ENCODE measurements around the gene PSMB5. TPM values are rescaled to one million over a fixed set of nuclear protein-coding genes. Genes with fewer than 3 reads are reported as not detected.

PSMB5 gene
- total and polyA plus RNA-seq, 9 of the 15 experiments (the other 6 are each of a cell fraction or from before 2014, with no cell fraction given): 198 to 1,870 (median 269) TPM

DNA sequence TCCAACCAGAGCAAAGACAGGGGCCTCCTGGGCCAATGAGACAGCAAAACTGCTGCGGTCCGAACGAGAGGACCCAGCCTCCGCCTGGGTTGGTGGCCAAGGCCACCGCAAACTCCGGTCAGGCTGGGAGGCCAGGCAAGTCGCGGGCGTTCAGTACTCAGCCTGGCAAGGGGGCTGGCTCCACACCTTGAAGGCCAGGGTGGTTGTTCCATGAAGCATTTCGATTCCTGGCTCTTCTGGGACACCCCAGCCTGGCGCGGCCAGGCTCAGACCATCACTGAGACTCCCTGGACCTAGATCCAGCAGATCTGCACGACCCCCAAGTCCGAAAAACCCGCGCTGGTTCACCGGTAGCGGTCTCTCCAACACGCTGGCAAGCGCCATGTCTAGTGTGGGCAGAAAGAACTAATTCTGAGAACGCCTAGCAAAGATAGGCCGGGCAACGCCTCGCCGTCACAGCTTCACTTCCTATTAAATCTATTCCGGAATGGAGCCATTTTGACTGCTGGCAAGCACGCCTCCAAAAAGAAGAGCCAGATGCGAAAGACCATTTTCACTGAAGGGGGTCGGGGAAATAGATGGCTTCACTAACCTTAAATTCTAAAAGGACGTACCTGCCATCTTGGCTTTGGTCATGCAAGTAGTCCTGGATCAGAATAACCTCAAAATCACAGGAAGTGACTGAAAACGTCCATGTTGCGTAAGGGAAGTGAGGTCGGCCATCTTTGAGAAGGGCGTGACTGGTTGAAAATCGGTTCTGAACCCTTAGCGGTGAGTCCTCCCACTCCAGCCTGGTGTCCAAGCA lies at the start of gene PSMB5 (continued):
- TF ChIP-seq, protein P1, sequence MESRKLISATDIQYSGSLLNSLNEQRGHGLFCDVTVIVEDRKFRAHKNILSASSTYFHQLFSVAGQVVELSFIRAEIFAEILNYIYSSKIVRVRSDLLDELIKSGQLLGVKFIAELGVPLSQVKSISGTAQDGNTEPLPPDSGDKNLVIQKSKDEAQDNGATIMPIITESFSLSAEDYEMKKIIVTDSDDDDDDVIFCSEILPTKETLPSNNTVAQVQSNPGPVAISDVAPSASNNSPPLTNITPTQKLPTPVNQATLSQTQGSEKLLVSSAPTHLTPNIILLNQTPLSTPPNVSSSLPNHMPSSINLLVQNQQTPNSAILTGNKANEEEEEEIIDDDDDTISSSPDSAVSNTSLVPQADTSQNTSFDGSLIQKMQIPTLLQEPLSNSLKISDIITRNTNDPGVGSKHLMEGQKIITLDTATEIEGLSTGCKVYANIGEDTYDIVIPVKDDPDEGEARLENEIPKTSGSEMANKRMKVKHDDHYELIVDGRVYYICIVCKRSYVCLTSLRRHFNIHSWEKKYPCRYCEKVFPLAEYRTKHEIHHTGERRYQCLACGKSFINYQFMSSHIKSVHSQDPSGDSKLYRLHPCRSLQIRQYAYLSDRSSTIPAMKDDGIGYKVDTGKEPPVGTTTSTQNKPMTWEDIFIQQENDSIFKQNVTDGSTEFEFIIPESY (CRISPR knock-in tag; IDR thresholded peaks at IDR 0.05): peak; percentile 46; the same call in 1 of the 2 replicates
- TF ChIP-seq, protein P2, sequence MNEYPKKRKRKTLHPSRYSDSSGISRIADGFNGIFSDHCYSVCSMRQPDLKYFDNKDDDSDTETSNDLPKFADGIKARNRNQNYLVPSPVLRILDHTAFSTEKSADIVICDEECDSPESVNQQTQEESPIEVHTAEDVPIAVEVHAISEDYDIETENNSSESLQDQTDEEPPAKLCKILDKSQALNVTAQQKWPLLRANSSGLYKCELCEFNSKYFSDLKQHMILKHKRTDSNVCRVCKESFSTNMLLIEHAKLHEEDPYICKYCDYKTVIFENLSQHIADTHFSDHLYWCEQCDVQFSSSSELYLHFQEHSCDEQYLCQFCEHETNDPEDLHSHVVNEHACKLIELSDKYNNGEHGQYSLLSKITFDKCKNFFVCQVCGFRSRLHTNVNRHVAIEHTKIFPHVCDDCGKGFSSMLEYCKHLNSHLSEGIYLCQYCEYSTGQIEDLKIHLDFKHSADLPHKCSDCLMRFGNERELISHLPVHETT (CRISPR knock-in tag; conservative IDR thresholded peaks at IDR 0.05 in 1 of 2, IDR thresholded peaks at IDR 0.05 in 1 of 2): peak in 1 of 2 experiments; percentile 88; a peak in 2 of 4 replicates
- TF ChIP-seq ZNF212 (CRISPR knock-in tag; IDR thresholded peaks at IDR 0.05): no peak
- TF ChIP-seq CREB1 (IDR thresholded peaks at IDR 0.05): peak; percentile 78; the same call in 1 of the 2 replicates
- no peak for TF ChIP-seq CREB1 (CRISPR knock-in tag; IDR thresholded peaks at IDR 0.05)
- TF ChIP-seq TAF9B (IDR thresholded peaks at IDR 0.05; ENCODE audit: partially characterized antibody): peak; percentile 85
- TF ChIP-seq SUPT5H (IDR thresholded peaks at IDR 0.05): peak; percentile 83
- no peak for TF ChIP-seq MCM3 (IDR thresholded peaks at IDR 0.05)
- peak; percentile 95 for TF ChIP-seq NR2C1 (IDR thresholded peaks at IDR 0.05)
- peak; percentile 96 for TF ChIP-seq NR2C1 (tag; IDR thresholded peaks at IDR 0.05)
- TF ChIP-seq JUND (IDR thresholded peaks at IDR 0.05; ENCODE audit: borderline replicate concordance, low read depth, low read length): peak; percentile 16; the same call in 1 of the 2 replicates
- peak; percentile 83; the same call in 2 of the 3 replicates for TF ChIP-seq JUND (tag; IDR thresholded peaks at IDR 0.05; ENCODE audit: borderline replicate concordance, low read depth, low read length)
- peak; percentile 67 to 76 for TF ChIP-seq SIX5 (IDR thresholded peaks at IDR 0.05; ENCODE audit: borderline replicate concordance in 1 of 2, insufficient read depth in 1 of 2, low read depth in 1 of 2, low read length in 2 of 2)
- peak; percentile 78 for TF ChIP-seq MBD2 (IDR thresholded peaks at IDR 0.05; ENCODE audit: borderline replicate concordance, low read depth)
- no peak for TF ChIP-seq SREBF1 (IDR thresholded peaks at IDR 0.05; ENCODE audit: borderline replicate concordance, low read depth, low read length)
- TF ChIP-seq, protein P3, sequence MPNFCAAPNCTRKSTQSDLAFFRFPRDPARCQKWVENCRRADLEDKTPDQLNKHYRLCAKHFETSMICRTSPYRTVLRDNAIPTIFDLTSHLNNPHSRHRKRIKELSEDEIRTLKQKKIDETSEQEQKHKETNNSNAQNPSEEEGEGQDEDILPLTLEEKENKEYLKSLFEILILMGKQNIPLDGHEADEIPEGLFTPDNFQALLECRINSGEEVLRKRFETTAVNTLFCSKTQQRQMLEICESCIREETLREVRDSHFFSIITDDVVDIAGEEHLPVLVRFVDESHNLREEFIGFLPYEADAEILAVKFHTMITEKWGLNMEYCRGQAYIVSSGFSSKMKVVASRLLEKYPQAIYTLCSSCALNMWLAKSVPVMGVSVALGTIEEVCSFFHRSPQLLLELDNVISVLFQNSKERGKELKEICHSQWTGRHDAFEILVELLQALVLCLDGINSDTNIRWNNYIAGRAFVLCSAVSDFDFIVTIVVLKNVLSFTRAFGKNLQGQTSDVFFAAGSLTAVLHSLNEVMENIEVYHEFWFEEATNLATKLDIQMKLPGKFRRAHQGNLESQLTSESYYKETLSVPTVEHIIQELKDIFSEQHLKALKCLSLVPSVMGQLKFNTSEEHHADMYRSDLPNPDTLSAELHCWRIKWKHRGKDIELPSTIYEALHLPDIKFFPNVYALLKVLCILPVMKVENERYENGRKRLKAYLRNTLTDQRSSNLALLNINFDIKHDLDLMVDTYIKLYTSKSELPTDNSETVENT (CRISPR knock-in tag; IDR thresholded peaks at IDR 0.05): no peak
- TF ChIP-seq, protein P4, sequence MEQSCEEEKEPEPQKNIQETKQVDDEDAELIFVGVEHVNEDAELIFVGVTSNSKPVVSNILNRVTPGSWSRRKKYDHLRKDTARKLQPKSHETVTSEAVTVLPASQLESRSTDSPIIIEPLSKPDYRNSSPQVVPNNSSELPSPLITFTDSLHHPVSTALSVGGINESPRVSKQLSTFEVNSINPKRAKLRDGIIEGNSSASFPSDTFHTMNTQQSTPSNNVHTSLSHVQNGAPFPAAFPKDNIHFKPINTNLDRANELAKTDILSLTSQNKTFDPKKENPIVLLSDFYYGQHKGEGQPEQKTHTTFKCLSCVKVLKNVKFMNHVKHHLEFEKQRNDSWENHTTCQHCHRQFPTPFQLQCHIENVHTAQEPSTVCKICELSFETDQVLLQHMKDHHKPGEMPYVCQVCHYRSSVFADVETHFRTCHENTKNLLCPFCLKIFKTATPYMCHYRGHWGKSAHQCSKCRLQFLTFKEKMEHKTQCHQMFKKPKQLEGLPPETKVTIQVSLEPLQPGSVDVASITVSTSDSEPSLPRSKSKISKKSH (CRISPR knock-in tag; IDR thresholded peaks at IDR 0.05): no peak
- 0 out of 2 replicates have a peak, but pooled peaks have one; percentile 27 for TF ChIP-seq HDAC2 (IDR thresholded peaks at IDR 0.05)
- peak; percentile 31 to 60; a peak in 3 of 4 replicates for TF ChIP-seq NRF1 (conservative IDR thresholded peaks at IDR 0.05 in 1 of 2, IDR thresholded peaks at IDR 0.05 in 1 of 2)
- peak in 1 of 2 experiments; percentile 60; a peak in 1 of 4 replicates for TF ChIP-seq FOXK2 (conservative IDR thresholded peaks at IDR 0.05 in 1 of 2, IDR thresholded peaks at IDR 0.05 in 1 of 2; ENCODE audit: low read depth in 2 of 2)
- TF ChIP-seq TBL1XR1 (IDR thresholded peaks at IDR 0.05; ENCODE audit: low read length in 2 of 2): no peak
